Measurements from ENCODE around the gene NIM1K.

GRCh38 chr5:43320846-43321245 lies 128.8 kb downstream of the NIM1K start:
- no peak for TF ChIP-seq CTCF (IDR thresholded peaks at IDR 0.05)
- no peak for TF ChIP-seq POLR2A (IDR thresholded peaks at IDR 0.05)
